Measurements from ENCODE around the gene ZBTB21.

ZBTB21 gene

GRCh38 chr21:41973861-41974751, 36.1 kb downstream of the ZBTB21 start:
- no peak overlapping the region for H3K4me3 ChIP-seq (ENCODE audit: low read depth, low read length)
- ChIA-PET POLR2A (no interaction called here), CTCF (no interaction called here)
- TF ChIP-seq CTCF (IDR thresholded peaks at IDR 0.05; ENCODE audit: insufficient read depth, low read length, missing control alignments), result peak; percentile 0
- no peak for DNase-seq (ENCODE audit: low read depth, low spot score)

DNA sequence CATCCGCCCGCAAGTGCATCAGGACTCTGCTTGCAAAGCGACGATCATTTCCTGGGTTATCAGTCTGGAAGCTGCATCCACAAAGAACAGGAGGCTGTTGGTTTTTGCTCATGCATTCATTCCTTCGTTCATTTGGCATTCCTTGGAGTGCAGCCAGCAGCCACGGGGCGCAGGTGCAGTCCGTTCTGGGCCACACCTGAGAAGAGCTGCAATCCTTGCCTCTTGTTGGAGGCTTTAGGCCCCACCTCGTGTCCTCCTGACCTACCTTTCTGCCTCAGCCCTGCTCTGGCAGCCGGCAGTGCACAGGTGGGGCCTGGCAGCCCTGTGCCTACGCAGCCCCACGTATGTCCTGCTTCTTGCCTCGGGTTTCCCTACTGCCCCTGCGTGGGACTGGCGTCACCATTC, 36.7 kb downstream of the ZBTB21 start:
- CTCF ChIA-PET, result no interaction called here
- POLR2A ChIA-PET, result no interaction called here

DNA sequence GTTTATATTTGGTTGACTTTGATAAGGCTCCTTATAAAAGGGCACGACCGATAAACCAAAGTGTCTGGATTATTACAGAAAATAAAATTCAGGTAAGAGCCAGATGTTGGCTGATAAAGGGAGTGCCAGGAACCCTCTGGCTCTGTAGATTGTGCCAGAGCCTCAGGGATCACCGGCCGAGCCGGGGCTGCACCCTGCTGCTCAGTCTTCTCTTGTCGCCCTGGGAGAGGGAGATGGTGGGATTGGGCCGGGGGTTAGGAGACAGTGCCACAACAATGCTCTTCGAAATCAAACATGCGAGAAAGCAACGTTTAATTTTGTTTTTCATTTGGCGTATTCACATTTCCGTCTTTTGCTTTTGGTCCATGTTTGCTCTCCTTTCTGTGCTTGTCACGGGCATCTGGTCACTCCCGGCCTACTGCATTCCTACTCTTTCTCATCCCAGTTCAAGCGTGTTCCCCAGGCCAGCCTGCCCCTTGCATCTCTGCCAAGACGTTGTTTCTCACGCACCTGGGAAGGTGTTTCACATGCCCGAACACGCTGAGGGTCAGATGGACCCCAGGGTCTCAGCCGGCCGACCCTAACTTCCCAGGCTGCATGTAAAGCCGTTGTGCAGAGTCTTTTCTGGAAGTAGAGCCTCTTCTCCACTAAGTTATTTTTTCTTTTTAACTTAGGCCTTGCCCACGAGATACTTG, 37.5 kb downstream of the ZBTB21 start:
- POLR2A ChIA-PET, result no interaction called here
- no peak overlapping the region for H3K4me3 ChIP-seq (ENCODE audit: low read depth, low read length)
- no peak for DNase-seq (ENCODE audit: low read depth, low spot score)
- TF ChIP-seq CTCF (IDR thresholded peaks at IDR 0.05; ENCODE audit: insufficient read depth, low read length, missing control alignments), result no peak
- CTCF ChIA-PET, result interaction anchor here (1.2 kb wide), 1 partner anchor 135 kb away, joined by 4 read pairs; no protein-coding TSS in a partner anchor

More for the DNA sequence above, 36.7 kb downstream of the ZBTB21 start:
- no peak for TF ChIP-seq CTCF (IDR thresholded peaks at IDR 0.05; ENCODE audit: insufficient read depth, low read length, missing control alignments)
- no peak for DNase-seq (ENCODE audit: low read depth, low spot score)
- H3K4me3 ChIP-seq (ENCODE audit: low read depth, low read length), result no peak overlapping the region

GRCh38 chr21:41971891-41972290, 38.3 kb downstream of the ZBTB21 start:
- CTCF ChIA-PET, result interaction anchor here (1.2 kb wide), 1 partner anchor 136 kb away, joined by 4 read pairs; no protein-coding TSS in a partner anchor
- H3K4me3 ChIP-seq (ENCODE audit: low read depth, low read length), result no peak overlapping the region
- no peak for TF ChIP-seq CTCF (IDR thresholded peaks at IDR 0.05; ENCODE audit: insufficient read depth, low read length, missing control alignments)
- no peak for DNase-seq (ENCODE audit: low read depth, low spot score)
- POLR2A ChIA-PET, result no interaction called here

- no peak for TF ChIP-seq CTCF (IDR thresholded peaks at IDR 0.05; ENCODE audit: insufficient read depth, low read length, missing control alignments)
- POLR2A ChIA-PET, result no interaction called here
These were observed 39.2 kb downstream of the ZBTB21 start for GRCh38 chr21:41970751-41971653.

More at GRCh38 chr21:41970751-41971653, 39.2 kb downstream of the ZBTB21 start:
- DNase-seq (ENCODE audit: low read depth, low spot score), result no peak
- no peak overlapping the region for H3K4me3 ChIP-seq (ENCODE audit: low read depth, low read length)
- CTCF ChIA-PET, result interaction anchor here (0.7 to 1.4 kb wide), 5 partner anchors 10 to 137 kb away, joined by 3 to 4 read pairs (median 3); no protein-coding TSS in a partner anchor
